GM13976 (cell line): ENCODE data around the gene TXNDC16.

Source experiments
- DNase-seq: peaks from one replicate; pipeline ENCODE4 v3.0.0; 2012; ENCODE audit warnings: low spot score
- in situ Hi-C: fragments of 300-500 bp; cut with MboI; formaldehyde crosslinking; loops from one replicate; pipeline ENCODE4 v1.12.0; 2022; ENCODE audit warnings: low sequenced_read_pairs, mixed read lengths, inconsistent platforms; ENCODE audit not compliant: unreplicated experiment
- TF ChIP-seq, protein P1 (sequence below): IDR thresholded peaks from 2 replicates; pipeline ENCODE4 v1.5.1; 2012; ENCODE audit warnings: borderline replicate concordance, mild to moderate bottlenecking; ENCODE audit not compliant: insufficient read depth; ENCODE audit errors: extremely low read depth, missing control alignments, control extremely low read depth

The TXNDC16 gene

GRCh38 chr14:52422650-52423356 is 129.5 kb downstream of the TXNDC16 start:
- TF ChIP-seq, protein P1, sequence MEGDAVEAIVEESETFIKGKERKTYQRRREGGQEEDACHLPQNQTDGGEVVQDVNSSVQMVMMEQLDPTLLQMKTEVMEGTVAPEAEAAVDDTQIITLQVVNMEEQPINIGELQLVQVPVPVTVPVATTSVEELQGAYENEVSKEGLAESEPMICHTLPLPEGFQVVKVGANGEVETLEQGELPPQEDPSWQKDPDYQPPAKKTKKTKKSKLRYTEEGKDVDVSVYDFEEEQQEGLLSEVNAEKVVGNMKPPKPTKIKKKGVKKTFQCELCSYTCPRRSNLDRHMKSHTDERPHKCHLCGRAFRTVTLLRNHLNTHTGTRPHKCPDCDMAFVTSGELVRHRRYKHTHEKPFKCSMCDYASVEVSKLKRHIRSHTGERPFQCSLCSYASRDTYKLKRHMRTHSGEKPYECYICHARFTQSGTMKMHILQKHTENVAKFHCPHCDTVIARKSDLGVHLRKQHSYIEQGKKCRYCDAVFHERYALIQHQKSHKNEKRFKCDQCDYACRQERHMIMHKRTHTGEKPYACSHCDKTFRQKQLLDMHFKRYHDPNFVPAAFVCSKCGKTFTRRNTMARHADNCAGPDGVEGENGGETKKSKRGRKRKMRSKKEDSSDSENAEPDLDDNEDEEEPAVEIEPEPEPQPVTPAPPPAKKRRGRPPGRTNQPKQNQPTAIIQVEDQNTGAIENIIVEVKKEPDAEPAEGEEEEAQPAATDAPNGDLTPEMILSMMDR = no peak
- DNase-seq = no peak
- in situ Hi-C loops = no loop called here

DNA sequence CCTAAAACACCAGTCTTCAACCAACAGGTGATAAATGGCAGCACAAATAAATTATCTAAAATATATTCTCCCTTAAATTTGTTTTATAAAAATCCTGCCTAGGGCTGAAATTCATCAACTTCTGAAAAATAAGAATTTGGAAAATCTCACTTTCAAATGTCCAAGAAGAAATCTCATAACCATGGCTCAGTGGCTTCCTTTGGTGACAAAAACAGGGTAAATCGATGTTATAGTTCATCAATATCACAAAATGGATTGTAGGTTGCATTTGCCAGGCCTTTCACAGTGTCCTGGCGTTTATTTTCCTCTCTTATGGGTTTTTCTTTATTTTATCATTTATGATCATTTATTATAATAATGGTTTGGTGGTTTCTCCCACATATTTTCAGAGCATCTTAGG is 135.2 kb downstream of the TXNDC16 start:
- TF ChIP-seq, protein P1 = no peak
- in situ Hi-C loops = no loop called here
- DNase-seq = no peak

DNA sequence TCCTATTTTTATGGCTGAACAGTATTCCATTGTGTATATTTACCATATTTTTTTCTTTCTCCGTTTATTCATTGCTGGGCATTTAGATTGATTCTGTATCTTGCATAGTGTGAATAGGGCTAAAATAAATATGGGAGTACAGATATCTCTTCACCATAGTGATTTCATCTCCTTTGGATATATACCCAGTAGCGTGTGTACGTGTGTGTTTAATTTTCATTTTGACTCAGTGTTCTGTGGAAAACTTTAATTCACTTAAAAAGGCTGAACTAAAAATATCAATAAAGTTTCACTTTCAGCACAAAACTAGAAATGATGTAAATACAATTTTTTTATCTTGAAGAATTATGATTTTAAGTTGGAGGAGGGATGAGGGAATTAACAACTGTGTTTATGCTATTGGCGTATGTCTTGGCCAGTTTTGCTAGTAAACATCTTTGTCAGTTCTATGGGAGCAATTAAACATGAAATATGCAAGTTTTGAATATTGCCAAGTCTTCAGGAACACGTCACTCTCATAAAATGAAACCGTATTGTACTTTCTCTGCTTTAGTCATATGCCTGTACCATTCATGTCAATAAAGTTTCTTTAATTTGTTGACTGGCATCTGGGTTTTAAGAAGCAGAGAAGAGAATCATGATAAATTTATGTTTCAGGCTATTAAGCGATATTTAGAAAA is 138.4 kb downstream of the TXNDC16 start:
- in situ Hi-C loops = no loop called here
- TF ChIP-seq, protein P1 = no peak

DNA sequence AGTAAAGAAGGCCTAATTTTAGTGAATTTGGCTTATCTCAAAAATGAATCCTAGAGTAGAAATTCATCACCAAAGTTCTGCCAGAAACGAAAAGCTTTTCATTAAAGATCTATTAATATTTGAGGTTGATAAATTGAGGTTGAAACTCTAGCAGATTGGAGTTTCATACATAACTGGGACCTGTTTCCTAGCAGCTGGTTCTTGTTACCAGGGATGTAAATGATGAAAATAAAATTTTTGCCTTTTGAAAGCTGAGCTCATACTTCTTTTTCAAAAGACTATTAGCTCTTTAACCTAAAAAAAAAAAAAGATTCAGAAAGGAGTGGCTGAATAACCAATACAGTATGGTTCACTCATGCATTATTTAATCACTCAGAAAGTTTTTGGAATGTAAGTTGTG is 139.9 kb downstream of the TXNDC16 start:
- no peak for DNase-seq
- in situ Hi-C loops = no loop called here
- TF ChIP-seq, protein P1 = no peak

More for the DNA sequence above, 138.4 kb downstream of the TXNDC16 start:
- DNase-seq = peak; percentile 26

DNA sequence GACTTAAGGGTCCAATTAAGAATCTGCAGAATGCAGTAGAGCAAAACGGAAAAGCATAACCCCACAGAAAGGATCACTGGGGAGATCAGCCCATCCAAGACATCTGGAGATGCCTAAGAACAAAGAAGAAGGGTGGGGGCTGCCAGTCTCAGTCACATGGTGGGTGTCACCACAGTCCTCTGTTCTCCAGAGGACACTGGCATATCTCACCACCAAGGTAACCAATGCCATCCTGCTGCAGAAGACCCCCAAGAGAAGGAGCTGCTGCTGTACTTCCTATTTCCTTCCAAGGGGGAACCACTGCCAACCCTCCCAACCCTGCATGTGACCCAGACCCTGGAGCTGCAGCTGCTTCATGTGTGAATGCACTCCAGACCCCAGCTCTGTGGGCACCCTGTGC is 147.0 kb downstream of the TXNDC16 start:
- in situ Hi-C loops = no loop called here
- TF ChIP-seq, protein P1 = no peak
- DNase-seq = no peak

- in situ Hi-C loops = no loop called here
- DNase-seq = no peak
- TF ChIP-seq, protein P1 = no peak
Measured at GRCh38 chr14:52402812-52403526, 149.3 kb downstream of the TXNDC16 start.
